Fibroblast of lung (primary cell): ENCODE results near the gene ZNF148. TPM values are rescaled to one million over a fixed set of nuclear protein-coding genes. Genes with fewer than 3 reads are reported as not detected.
"Not testable (repeated sequence)": the region's sequence is repeated elsewhere in the genome, so short reads cannot be mapped to it uniquely, and the experiment has no call there.

Source experiments
- DNase-seq, 2 donors: peaks; one replicate each; pipeline versions ENCODE4 v3.0.0 to v3.0.0-alpha.2; 2010; ENCODE audit warnings: low read depth in 2 of 2
- H2AFZ ChIP-seq: 2 replicates; pipeline ENCODE4 v1.5.1; 2012; ENCODE audit warnings: low read length, control low read depth, inconsistent platforms
- H3K27ac ChIP-seq: 2 replicates; pipeline ENCODE4 v1.5.1; 2011; ENCODE audit warnings: low read length, control low read depth; ENCODE audit not compliant: insufficient read depth
- H3K27me3 ChIP-seq: 2 replicates; pipeline ENCODE4 v1.5.1; 2011; ENCODE audit warnings: mild to moderate bottlenecking, low read length; ENCODE audit not compliant: control insufficient read depth, insufficient read depth
- H3K36me3 ChIP-seq: 2 replicates; pipeline ENCODE4 v1.5.1; 2011; ENCODE audit warnings: low read length; ENCODE audit not compliant: control insufficient read depth, insufficient read depth
- H3K4me1 ChIP-seq: 2 replicates; pipeline ENCODE4 v1.5.1; 2011; ENCODE audit warnings: low read length; ENCODE audit not compliant: control insufficient read depth, insufficient read depth; ENCODE audit errors: extremely low read depth
- H3K4me2 ChIP-seq: 2 replicates; pipeline ENCODE4 v1.5.1; 2011; ENCODE audit warnings: low read length, control low read depth; ENCODE audit not compliant: insufficient read depth; ENCODE audit errors: extremely low read depth
- H3K4me3 ChIP-seq, 4 experiments: fragments of 200-600 bp in 1 of 4; sonication (generic) in 1 of 4; replicated peaks in 1 of 4; 2 replicates each; pipeline ENCODE4 v1.5.1; 2011 to 2016; ENCODE audit warnings: low read length in 4 of 4, low read depth in 3 of 4, mild to moderate bottlenecking in 3 of 4, control low read depth in 2 of 4, inconsistent platforms in 1 of 4, mixed read lengths in 1 of 4; ENCODE audit not compliant: insufficient read depth in 1 of 4; ENCODE audit errors: control extremely low read depth in 1 of 4
- H3K79me2 ChIP-seq: 2 replicates; pipeline ENCODE4 v1.5.1; 2012; ENCODE audit warnings: mild to moderate bottlenecking, low read length, inconsistent platforms; ENCODE audit not compliant: control insufficient read depth, insufficient read depth
- H3K9ac ChIP-seq: 2 replicates; pipeline ENCODE4 v1.5.1; 2011; ENCODE audit warnings: mild to moderate bottlenecking, low read length, control low read depth; ENCODE audit not compliant: insufficient read depth
- H3K9me3 ChIP-seq: 2 replicates; pipeline ENCODE4 v1.5.1; 2012; ENCODE audit warnings: low read depth, low read length; ENCODE audit not compliant: control insufficient read depth, insufficient read depth
- H4K20me1 ChIP-seq: 2 replicates; pipeline ENCODE4 v1.5.1; 2011; ENCODE audit warnings: low read length; ENCODE audit not compliant: control insufficient read depth, insufficient read depth; ENCODE audit errors: extremely low read depth
- EZH2 ChIP-seq: IDR thresholded peaks from 2 replicates; pipeline ENCODE4 v1.5.1; 2012; ENCODE audit warnings: low read length, control low read depth, mild to moderate bottlenecking; ENCODE audit errors: missing control alignments
- polyA plus RNA-seq, 2 donors: library from polyadenylated mRNA; depleted of rRNA in 1 of 2; stranded (reverse) in 1 of 2; unstranded in 1 of 2; fragments of >200 nt; gene quantifications; 2 replicates each; pipeline ENCODE4 v1.2.1, GENCODE V29; 2011 to 2012; ENCODE audit warnings: missing spikeins in 1 of 2
- total RNA-seq: library from RNA; depleted of rRNA; stranded (reverse); fragments of >200 nt; gene quantifications from 2 replicates; pipeline ENCODE4 v1.2.1, GENCODE V29; 2014
- TF ChIP-seq, protein P1 (sequence below), 2 donors: IDR thresholded peaks in 1 of 2; conservative IDR thresholded peaks in 1 of 2; 1 replicate in 1 of 2; 2 replicates in 1 of 2; pipeline ENCODE4 v1.5.1; 2011 to 2012; ENCODE audit warnings: low read length in 2 of 2, control low read depth in 1 of 2, inconsistent platforms in 1 of 2, low read depth in 1 of 2, mild to moderate bottlenecking in 1 of 2

Gene ZNF148
- total and polyA plus RNA-seq, 2 donors (not counting 1 experiment from before 2014, with no cell fraction given): 37.7 to 41.3 TPM

DNA sequence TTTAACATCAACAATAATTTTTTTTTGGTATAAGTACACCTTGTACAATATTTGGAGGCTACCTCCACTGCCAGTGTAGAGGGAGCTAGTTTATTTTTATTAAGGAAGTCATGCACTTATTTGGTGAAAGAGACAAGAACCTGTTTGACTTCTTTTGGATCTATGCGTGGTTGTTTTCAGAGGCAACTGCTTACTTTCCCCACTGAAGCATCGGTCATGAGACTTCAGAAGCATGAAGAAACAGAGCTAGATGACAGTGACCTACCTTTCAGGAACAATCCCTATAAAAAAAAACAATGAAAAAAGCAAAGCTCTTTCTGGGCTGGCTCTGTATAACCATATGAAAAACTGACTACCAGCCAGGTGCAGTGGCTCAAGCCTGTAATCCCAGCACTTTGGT, 20.0 kb upstream of the ZNF148 start:
- no peaks in the 10 kb centered on the region for H3K4me1 ChIP-seq
- H3K4me2 ChIP-seq: no peak overlapping the region
- no peaks in the 10 kb centered on the region for H3K36me3 ChIP-seq
- no peak overlapping the region for H3K9ac ChIP-seq
- no peak overlapping the region for H3K27ac ChIP-seq
- no peak overlapping the region for H2AFZ ChIP-seq
- no peak for TF ChIP-seq EZH2
- TF ChIP-seq, protein P1, sequence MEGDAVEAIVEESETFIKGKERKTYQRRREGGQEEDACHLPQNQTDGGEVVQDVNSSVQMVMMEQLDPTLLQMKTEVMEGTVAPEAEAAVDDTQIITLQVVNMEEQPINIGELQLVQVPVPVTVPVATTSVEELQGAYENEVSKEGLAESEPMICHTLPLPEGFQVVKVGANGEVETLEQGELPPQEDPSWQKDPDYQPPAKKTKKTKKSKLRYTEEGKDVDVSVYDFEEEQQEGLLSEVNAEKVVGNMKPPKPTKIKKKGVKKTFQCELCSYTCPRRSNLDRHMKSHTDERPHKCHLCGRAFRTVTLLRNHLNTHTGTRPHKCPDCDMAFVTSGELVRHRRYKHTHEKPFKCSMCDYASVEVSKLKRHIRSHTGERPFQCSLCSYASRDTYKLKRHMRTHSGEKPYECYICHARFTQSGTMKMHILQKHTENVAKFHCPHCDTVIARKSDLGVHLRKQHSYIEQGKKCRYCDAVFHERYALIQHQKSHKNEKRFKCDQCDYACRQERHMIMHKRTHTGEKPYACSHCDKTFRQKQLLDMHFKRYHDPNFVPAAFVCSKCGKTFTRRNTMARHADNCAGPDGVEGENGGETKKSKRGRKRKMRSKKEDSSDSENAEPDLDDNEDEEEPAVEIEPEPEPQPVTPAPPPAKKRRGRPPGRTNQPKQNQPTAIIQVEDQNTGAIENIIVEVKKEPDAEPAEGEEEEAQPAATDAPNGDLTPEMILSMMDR (conservative IDR thresholded peaks at IDR 0.05 in 1 of 2, IDR thresholded peaks at IDR 0.05 in 1 of 2; ENCODE audit: low read depth in 1 of 2, low read length in 2 of 2): no peak
- no peak overlapping the region for H3K4me3 ChIP-seq
- no peak for DNase-seq
- no peaks in the 10 kb centered on the region for H3K27me3 ChIP-seq
- no peaks in the 10 kb centered on the region for H3K9me3 ChIP-seq
- no peaks in the 10 kb centered on the region for H3K79me2 ChIP-seq
- H4K20me1 ChIP-seq: no peaks in the 10 kb centered on the region

- H3K27ac ChIP-seq: no peak overlapping the region
These were observed 19.3 kb upstream of the ZNF148 start for GRCh38 chr3:125394406-125394805.

DNA sequence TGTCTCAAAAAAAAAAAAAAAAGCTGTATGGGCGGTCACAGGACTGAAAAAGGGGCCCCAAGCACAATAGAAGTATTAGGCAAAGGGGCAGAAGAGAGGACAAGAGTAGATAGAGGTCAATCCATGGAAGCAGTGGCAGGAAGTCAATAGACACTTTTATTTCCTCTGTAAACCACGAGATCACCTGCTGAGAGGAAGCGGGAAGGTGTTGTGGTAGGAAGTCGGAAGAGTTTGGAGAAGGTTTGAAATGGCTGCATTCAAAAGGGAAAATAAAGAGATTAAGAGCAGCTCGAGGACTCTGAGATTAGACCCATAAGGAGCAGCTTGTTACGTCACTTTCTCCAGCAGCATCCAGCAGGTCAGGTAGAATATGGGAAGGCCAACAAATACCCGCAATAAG, 14.2 kb upstream of the ZNF148 start:
- H3K9ac ChIP-seq: no peak overlapping the region
- no peak overlapping the region for H2AFZ ChIP-seq
- DNase-seq: no peak

More at GRCh38 chr3:125394406-125394805, 19.3 kb upstream of the ZNF148 start:
- H3K79me2 ChIP-seq: no peaks in the 10 kb centered on the region
- H2AFZ ChIP-seq: no peak overlapping the region
- no peaks in the 10 kb centered on the region for H3K9me3 ChIP-seq
- TF ChIP-seq, protein P1 (conservative IDR thresholded peaks at IDR 0.05 in 1 of 2, IDR thresholded peaks at IDR 0.05 in 1 of 2; ENCODE audit: low read depth in 1 of 2, low read length in 2 of 2): no peak
- no peak for TF ChIP-seq EZH2
- H4K20me1 ChIP-seq: no peaks in the 10 kb centered on the region
- no peak overlapping the region for H3K9ac ChIP-seq
- H3K27me3 ChIP-seq: no peaks in the 10 kb centered on the region
- no peak overlapping the region for H3K4me2 ChIP-seq
- H3K4me3 ChIP-seq: no peak overlapping the region
- H3K4me1 ChIP-seq: no peaks in the 10 kb centered on the region
- no peak for DNase-seq
- H3K36me3 ChIP-seq: no peaks in the 10 kb centered on the region

GRCh38 chr3:125388369-125388768, 13.2 kb upstream of the ZNF148 start:
- not testable (repeated sequence) for H4K20me1 ChIP-seq, H3K9me3 ChIP-seq, H2AFZ ChIP-seq, H3K27me3 ChIP-seq, DNase-seq, H3K36me3 ChIP-seq, H3K4me1 ChIP-seq, H3K27ac ChIP-seq, H3K9ac ChIP-seq, H3K79me2 ChIP-seq, H3K4me2 ChIP-seq, H3K4me3 ChIP-seq

More for the DNA sequence above, 14.2 kb upstream of the ZNF148 start:
- TF ChIP-seq EZH2: no peak
- TF ChIP-seq, protein P1 (conservative IDR thresholded peaks at IDR 0.05 in 1 of 2, IDR thresholded peaks at IDR 0.05 in 1 of 2; ENCODE audit: low read depth in 1 of 2, low read length in 2 of 2): no peak
- no peaks in the 10 kb centered on the region for H4K20me1 ChIP-seq
- H3K4me2 ChIP-seq: no peak overlapping the region
- H3K4me3 ChIP-seq: no peak overlapping the region
- no peak overlapping the region for H3K27ac ChIP-seq
- no peaks in the 10 kb centered on the region for H3K36me3 ChIP-seq
- H3K9me3 ChIP-seq: no peaks in the 10 kb centered on the region
- no peaks in the 10 kb centered on the region for H3K79me2 ChIP-seq
- no peaks in the 10 kb centered on the region for H3K4me1 ChIP-seq
- H3K27me3 ChIP-seq: no peaks in the 10 kb centered on the region
